ENCODE results near the gene LRCH4.

Gene LRCH4

GRCh38 chr7:100576384-100576993 is 9.4 kb downstream of the LRCH4 start:
- TF ChIP-seq MAX (IDR thresholded peaks at IDR 0.05) (no peak), TCF12 (IDR thresholded peaks at IDR 0.05; ENCODE audit: low read depth) (no peak), YY1 (IDR thresholded peaks at IDR 0.05; ENCODE audit: low read depth) (no peak), TEAD4 (IDR thresholded peaks at IDR 0.05) (no peak)
- TF ChIP-seq, protein P1, sequence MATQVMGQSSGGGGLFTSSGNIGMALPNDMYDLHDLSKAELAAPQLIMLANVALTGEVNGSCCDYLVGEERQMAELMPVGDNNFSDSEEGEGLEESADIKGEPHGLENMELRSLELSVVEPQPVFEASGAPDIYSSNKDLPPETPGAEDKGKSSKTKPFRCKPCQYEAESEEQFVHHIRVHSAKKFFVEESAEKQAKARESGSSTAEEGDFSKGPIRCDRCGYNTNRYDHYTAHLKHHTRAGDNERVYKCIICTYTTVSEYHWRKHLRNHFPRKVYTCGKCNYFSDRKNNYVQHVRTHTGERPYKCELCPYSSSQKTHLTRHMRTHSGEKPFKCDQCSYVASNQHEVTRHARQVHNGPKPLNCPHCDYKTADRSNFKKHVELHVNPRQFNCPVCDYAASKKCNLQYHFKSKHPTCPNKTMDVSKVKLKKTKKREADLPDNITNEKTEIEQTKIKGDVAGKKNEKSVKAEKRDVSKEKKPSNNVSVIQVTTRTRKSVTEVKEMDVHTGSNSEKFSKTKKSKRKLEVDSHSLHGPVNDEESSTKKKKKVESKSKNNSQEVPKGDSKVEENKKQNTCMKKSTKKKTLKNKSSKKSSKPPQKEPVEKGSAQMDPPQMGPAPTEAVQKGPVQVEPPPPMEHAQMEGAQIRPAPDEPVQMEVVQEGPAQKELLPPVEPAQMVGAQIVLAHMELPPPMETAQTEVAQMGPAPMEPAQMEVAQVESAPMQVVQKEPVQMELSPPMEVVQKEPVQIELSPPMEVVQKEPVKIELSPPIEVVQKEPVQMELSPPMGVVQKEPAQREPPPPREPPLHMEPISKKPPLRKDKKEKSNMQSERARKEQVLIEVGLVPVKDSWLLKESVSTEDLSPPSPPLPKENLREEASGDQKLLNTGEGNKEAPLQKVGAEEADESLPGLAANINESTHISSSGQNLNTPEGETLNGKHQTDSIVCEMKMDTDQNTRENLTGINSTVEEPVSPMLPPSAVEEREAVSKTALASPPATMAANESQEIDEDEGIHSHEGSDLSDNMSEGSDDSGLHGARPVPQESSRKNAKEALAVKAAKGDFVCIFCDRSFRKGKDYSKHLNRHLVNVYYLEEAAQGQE (IDR thresholded peaks at IDR 0.05; ENCODE audit: low read depth): no peak

DNA sequence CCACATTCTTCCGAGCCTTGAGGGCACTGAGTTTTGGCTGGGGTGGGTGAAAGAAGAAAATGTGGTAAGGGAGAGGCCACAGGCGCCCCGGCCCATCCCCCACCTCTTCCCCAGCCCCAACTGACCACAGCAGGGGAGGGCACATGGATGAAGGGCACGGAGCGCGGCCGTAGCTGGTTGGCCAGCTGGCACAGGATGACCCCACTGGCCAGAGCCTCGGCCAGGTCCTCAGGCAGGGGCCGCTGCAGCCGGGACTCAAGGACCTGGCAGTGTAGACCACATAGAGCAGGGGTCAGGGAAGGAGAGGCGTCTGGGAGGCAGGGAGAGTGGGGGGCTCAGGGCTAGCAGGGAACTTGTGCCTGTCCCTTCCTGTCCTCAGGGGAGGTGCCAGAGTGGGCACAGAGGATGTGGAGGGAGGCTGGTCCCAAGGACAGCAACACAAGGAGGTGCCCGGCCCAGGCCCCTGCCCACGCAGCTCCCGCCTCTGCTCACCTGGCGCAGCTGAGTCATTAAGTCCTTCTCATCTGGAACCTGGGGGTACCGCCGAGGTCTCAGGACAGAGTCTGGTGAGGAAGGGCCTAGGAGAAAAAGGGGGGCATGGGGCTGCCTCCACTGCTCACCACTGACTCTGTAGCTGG is 10.1 kb downstream of the LRCH4 start:
- TF ChIP-seq NFIC (IDR thresholded peaks at IDR 0.05) (no peak), YY1 (IDR thresholded peaks at IDR 0.05; ENCODE audit: low read depth) (no peak), TAF1 (IDR thresholded peaks at IDR 0.05; ENCODE audit: low read depth) (no peak), CEBPB (IDR thresholded peaks at IDR 0.05) (no peak), FOXM1 (IDR thresholded peaks at IDR 0.05; ENCODE audit: borderline replicate concordance, low read depth) (no peak), TCF12 (IDR thresholded peaks at IDR 0.05; ENCODE audit: low read depth) (no peak), EP300 (IDR thresholded peaks at IDR 0.05; ENCODE audit: borderline replicate concordance) (no peak), MAX (IDR thresholded peaks at IDR 0.05) (no peak), RAD21 (IDR thresholded peaks at IDR 0.05; ENCODE audit: low read depth) (no peak)

- TF ChIP-seq CREB1 (IDR thresholded peaks at IDR 0.05; ENCODE audit: low read depth) (no peak), EGR1 (IDR thresholded peaks at IDR 0.05) (no peak), RAD21 (IDR thresholded peaks at IDR 0.05; ENCODE audit: low read depth) (no peak), ZBTB7A (IDR thresholded peaks at IDR 0.05; ENCODE audit: low read depth) (no peak), MAX (IDR thresholded peaks at IDR 0.05) (peak; percentile 39; the same call in 1 of the 2 replicates)
- TF ChIP-seq, protein P2, sequence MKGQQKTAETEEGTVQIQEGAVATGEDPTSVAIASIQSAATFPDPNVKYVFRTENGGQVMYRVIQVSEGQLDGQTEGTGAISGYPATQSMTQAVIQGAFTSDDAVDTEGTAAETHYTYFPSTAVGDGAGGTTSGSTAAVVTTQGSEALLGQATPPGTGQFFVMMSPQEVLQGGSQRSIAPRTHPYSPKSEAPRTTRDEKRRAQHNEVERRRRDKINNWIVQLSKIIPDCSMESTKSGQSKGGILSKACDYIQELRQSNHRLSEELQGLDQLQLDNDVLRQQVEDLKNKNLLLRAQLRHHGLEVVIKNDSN (IDR thresholded peaks at IDR 0.05): peak; percentile 89
Observed at GRCh38 chr7:100575206-100575631, 10.7 kb downstream of the LRCH4 start.

DNA sequence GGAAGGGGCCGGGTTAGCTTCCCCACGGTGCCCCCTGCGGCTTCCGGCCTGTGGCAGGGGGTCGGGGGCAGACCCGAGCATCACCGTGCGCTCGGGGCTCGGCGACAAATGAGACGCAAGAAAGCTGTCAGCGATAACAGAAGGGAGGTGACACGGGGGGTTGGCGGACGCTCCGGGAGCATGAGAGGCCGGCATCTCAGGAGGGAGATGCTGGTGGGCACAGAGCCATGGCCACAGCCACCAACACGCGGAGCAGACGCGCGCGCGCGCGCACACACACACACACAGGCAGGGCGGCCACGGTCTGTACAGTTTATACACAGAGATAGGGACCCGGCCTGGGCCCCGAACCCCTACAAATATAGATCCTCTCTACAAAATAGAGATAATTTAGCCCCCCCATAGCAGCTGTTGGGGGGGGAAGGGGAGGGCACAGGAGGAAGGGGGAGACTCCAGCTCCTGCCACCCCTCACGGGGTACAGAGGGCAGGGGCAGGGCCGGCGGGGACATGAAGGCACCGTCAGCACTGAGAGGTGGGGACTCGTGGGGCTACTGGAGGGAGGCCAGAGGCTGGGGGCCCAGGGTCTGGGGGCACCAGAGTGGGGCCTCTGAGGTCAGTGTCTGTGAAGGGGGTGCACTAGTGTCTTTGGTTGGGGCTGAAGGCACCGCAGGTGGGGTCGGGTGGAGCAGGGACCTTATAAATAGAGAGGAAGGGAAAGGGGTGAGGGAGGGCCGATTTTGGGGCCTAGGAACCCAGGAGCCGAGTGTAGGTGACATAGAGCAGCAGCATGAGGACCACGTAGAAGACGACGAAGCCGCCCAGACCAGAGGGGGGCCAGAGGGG is 11.3 kb downstream of the LRCH4 start:
- TF ChIP-seq, protein P1 (IDR thresholded peaks at IDR 0.05; ENCODE audit: low read depth): no peak
- TF ChIP-seq EGR1 (IDR thresholded peaks at IDR 0.05) (no peak), RAD21 (IDR thresholded peaks at IDR 0.05; ENCODE audit: low read depth) (no peak), EP300 (IDR thresholded peaks at IDR 0.05; ENCODE audit: borderline replicate concordance) (no peak), MAX (IDR thresholded peaks at IDR 0.05) (no peak), CEBPB (IDR thresholded peaks at IDR 0.05) (no peak), CREB1 (IDR thresholded peaks at IDR 0.05; ENCODE audit: low read depth) (no peak), ZBTB7A (IDR thresholded peaks at IDR 0.05; ENCODE audit: low read depth) (no peak), TAF1 (IDR thresholded peaks at IDR 0.05; ENCODE audit: low read depth) (no peak), YY1 (IDR thresholded peaks at IDR 0.05; ENCODE audit: low read depth) (no peak), TCF12 (IDR thresholded peaks at IDR 0.05; ENCODE audit: low read depth) (no peak), FOXM1 (IDR thresholded peaks at IDR 0.05; ENCODE audit: borderline replicate concordance, low read depth) (no peak), TEAD4 (IDR thresholded peaks at IDR 0.05) (no peak), NFIC (IDR thresholded peaks at IDR 0.05) (no peak)
- TF ChIP-seq, protein P2 (IDR thresholded peaks at IDR 0.05): no peak
